Embryonic facial prominence (tissue), 1 donor: ENCODE results near the gene BIN2.
"Not testable (repeated sequence)": the region's sequence is repeated elsewhere in the genome, so short reads cannot be mapped to it uniquely, and the experiment has no call there.

Experiments used
- DNase-seq: peaks from one replicate; pipeline ENCODE4 v3.0.0-alpha.2; 2016; ENCODE audit errors: extremely low spot score

Gene BIN2

GRCh38 chr12:51311389-51311788, 12.6 kb downstream of the BIN2 start:
- no peak for DNase-seq

GRCh38 chr12:51307655-51308593, 16.1 kb downstream of the BIN2 start:
- no peak for DNase-seq

- DNase-seq, result no peak
Observed at GRCh38 chr12:51306507-51306906, 17.5 kb downstream of the BIN2 start.

GRCh38 chr12:51300768-51301167, 23.2 kb downstream of the BIN2 start:
- DNase-seq, result not testable (repeated sequence)

- no peak for DNase-seq
Observed at GRCh38 chr12:51295651-51296050, 28.3 kb downstream of the BIN2 start.

GRCh38 chr12:51294097-51294496, 29.9 kb downstream of the BIN2 start:
- DNase-seq, result not testable (repeated sequence)

- DNase-seq, result no peak
Observed at GRCh38 chr12:51293696-51294095, 30.3 kb downstream of the BIN2 start.

- DNase-seq, result not testable (repeated sequence)
Observed at GRCh38 chr12:51291603-51292513, 32.1 kb downstream of the BIN2 start.

GRCh38 chr12:51285843-51286242, 38.1 kb downstream of the BIN2 start:
- no peak for DNase-seq

- DNase-seq, result no peak
Observed at GRCh38 chr12:51281202-51281924, 42.6 kb downstream of the BIN2 start.

GRCh38 chr12:51275088-51275487, 48.9 kb downstream of the BIN2 start:
- no peak for DNase-seq

- not testable (repeated sequence) for DNase-seq
Observed at GRCh38 chr12:51272810-51273209, 51.2 kb downstream of the BIN2 start.

- no peak for DNase-seq
Observed at GRCh38 chr12:51270951-51271518, 52.9 kb downstream of the BIN2 start.

- DNase-seq, result no peak
Observed at GRCh38 chr12:51270067-51270950, 53.7 kb downstream of the BIN2 start, which contains the start of gene SMAGP. Gene SMAGP, minus strand, starts transcription at chr12:51270415. Its CDS starts 1,137 bp downstream, at chr12:51269278.

- DNase-seq, result no peak
Observed at GRCh38 chr12:51269174-51270066, 54.6 kb downstream of the BIN2 start.

- DNase-seq, result no peak
Observed at GRCh38 chr12:51265024-51265423, 59.0 kb downstream of the BIN2 start.

- DNase-seq, result no peak
Observed at GRCh38 chr12:51264297-51264696, 59.7 kb downstream of the BIN2 start.

GRCh38 chr12:51263341-51263740, 60.6 kb downstream of the BIN2 start:
- DNase-seq, result no peak

- DNase-seq, result no peak
Observed at GRCh38 chr12:51262758-51263177, 61.2 kb downstream of the BIN2 start.
